HTERT RPE-1 (cell line): ENCODE data around the gene EDAR.

Experiments used
- in situ Hi-C: fragments of 300-500 bp; cut with MboI; formaldehyde crosslinking; loops from 4 replicates; pipeline ENCODE4 v1.14.3; 2020; ENCODE audit warnings: low sequenced_read_pairs

EDAR gene

DNA sequence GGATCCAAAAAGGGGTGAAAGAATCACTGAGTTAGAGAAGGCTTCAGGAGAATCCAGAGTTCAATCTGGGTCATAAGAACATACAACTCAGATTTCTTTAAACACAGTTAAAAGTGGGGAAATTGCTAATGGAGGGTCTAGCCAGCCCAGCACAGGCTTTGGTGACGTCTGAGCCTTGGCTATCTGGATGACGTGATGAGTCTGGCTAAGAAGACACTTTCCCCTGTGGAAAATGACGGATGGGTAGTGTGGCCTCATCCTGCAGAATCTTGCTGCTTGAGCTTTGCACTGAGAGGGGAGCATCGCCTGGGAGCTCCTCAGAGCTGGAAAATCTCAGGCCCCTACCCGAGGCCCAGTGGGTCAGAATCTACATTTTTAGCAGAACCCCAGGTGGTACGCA is 19.2 kb downstream of the EDAR start:
- in situ Hi-C loops, result no loop called here

- in situ Hi-C loops, result no loop called here
These were observed 20.4 kb downstream of the EDAR start for GRCh38 chr2:108968619-108969018.

- in situ Hi-C loops, result no loop called here
These were observed 21.3 kb downstream of the EDAR start for GRCh38 chr2:108967757-108968156.

GRCh38 chr2:108965540-108966289 is 23.3 kb downstream of the EDAR start:
- in situ Hi-C loops, result no loop called here

DNA sequence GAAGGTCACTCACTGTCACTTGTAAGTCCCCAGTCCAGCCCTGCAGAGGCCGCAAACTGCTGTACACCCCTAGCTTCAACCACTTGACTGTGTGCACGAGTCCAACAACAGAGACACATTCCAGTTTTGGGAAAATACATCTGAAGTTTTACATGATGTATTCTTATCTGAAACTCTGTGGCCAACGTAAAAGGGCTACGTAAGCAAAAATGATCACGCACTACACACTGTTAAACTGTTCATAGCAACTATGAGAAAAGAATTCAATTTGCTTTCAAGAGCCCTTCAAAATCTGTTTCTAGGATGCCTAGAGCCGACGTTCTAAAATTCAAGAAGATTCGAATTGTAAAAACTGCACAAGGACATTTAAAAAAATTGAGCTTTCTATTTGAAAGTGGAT is 26.0 kb downstream of the EDAR start:
- in situ Hi-C loops, result no loop called here

DNA sequence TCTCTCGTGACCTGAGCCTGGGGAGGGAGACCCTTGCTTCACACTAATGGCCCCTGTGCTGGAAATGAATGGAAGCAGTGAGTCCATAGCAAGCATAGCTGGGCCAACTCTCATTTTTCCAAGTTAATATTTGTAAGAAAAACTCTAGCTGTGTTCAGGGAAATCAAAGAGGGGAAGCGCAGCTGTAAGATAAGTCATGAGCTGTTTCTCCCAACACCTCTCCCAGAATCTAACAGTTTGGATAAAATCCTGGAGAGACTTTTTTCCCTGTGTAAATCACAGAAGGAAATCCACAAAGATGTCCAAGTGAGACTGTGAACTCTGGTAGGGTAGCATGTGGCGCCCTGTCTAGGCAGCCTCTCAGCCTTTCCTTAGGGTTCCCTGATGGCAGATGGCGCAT is 27.2 kb downstream of the EDAR start:
- in situ Hi-C loops, result no loop called here

DNA sequence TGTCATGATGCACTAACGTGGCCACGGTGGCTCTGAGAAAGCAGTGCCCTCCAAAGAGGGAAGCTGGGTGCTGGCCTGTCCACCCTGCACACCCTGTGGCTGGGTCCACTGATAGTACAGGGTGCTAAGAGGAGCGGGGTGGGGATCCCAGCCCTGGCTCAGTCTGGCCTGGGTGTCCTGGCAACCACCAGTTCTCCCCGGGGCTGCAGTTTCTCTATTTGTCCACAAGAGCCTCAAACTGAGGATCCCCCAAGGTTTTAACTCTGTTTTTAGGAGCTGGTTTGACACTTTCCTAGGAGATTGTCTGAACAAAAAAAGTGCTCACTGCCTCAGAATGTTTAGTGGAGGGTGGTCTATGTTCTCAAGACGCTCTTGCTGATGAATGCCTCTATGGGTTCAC is 29.0 kb downstream of the EDAR start:
- in situ Hi-C loops, result no loop called here

DNA sequence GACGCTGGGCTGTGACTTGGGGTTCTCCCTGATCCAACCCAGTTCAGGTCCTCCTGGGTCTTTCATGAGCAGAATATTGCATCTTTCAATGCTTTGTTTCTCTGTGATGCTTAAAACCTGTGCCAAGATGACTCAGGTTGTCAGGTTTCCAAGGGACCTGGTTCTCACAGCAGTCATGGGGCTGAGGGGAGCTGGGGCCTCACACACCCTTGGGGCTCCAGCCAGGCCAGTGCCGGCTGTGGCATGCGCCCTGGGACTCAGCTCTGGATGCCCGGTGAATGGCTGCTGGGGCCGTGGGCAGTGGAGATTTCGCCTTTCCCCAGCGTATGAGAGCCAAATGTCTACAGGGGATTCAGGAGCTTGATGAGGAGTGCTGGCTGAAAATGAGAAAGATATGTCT is 29.6 kb downstream of the EDAR start:
- in situ Hi-C loops, result no loop called here

DNA sequence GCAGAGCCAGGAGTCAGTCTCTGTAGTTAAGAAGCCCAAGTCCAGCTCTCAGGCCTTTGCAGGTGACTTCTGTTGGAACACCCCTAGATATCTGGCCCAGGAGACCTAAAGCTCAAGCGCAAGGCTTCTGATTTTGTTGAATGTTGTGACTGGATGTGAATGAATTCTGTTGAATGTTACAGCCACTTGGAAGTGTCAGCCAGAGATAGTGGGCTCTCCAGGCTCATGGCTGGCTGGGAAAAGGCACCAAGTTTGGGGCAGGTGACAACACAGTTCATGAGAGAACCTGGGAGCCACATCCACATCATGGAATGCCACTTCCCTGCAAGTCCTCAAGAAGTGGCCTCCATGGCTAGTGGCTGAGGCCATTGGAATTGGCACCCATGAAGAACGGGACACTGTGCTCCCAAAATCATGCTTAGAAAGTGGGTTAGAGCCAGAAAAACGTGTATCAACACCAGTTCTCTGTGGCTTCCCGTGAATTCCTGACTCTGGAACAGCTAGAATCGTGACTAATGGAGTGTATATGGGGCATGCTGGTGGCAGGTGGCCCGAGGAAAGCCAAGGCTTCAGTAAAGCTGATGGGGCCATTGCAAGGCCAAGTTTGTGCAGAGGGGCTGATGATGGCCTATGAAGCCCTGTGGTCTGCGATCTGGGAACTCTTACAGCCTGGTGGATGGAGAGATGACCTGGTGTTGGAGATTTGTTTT is 30.2 kb downstream of the EDAR start:
- in situ Hi-C loops, result no loop called here

DNA sequence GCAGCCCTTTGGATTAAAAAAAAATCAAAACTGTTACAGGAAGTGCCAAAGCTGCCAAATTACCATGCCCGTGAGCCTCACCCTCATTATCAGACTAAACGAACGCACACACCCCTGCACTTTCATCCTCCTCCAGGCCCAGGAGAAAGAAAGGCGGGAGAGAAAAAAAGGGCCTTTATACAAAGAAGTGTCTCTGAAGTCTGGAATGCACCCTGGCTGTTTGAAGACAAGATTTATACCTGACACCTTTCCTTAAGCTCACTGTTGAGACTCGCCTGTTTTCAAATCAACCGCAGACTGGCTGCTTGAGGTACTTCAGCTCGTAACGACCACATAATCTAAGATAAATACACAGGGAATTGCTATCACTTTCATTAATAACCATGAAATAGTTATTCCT is 31.0 kb downstream of the EDAR start:
- in situ Hi-C loops, result no loop called here

DNA sequence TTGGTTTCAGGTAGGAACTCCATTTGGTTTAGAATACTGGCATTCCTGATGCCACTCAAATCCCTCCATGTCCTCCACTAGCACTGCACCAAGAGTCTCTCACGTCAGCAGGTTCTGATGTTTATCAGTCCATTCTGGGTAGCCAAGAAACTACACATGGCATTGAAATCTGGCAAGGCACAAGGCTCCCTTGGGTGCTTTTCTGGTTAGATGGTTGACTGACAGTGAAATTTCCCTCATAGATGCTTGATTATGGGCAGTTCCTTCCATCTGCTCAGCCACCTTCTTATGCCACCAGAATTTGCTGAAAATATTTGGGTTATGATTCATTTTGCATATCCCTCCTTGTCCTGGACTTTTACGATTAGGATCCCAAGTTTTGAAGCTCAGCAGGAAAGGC is 32.6 kb downstream of the EDAR start:
- in situ Hi-C loops, result no loop called here

DNA sequence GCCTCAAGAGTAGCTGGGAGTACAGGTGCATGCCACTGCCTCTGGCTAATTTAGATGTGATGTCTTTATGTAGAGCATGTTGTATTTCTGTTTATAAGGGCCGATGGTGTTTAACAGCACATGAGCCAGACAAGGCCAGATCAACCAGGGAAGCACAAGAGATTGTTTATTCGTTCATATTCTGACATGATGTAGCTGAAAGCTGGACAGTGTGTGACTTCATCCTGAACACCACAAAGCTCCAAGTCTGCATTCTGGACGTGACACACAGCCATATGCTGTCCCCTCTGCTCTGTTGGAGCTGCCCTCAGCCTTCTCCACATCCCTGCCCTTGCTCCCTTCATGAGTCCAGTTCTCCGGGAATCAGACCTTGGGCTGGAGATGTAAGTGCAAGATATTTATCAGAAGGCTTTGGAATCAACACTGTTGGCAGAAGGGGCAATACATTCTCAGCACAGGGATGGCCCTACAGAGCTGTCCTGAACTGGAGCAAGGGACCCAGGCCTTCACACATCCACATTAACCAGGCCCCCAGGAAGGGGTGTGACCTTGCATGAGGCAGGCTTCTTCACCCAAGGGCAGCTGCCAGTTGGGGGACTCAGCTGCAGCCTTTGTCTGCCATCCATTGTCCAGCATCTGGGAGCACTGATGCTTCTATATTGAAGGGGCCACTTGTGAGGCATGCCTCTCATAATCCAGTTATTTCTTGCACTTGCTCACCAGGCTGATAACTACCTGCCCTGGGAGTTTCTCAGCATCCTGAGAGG is 38.5 kb downstream of the EDAR start:
- in situ Hi-C loops, result no loop called here

DNA sequence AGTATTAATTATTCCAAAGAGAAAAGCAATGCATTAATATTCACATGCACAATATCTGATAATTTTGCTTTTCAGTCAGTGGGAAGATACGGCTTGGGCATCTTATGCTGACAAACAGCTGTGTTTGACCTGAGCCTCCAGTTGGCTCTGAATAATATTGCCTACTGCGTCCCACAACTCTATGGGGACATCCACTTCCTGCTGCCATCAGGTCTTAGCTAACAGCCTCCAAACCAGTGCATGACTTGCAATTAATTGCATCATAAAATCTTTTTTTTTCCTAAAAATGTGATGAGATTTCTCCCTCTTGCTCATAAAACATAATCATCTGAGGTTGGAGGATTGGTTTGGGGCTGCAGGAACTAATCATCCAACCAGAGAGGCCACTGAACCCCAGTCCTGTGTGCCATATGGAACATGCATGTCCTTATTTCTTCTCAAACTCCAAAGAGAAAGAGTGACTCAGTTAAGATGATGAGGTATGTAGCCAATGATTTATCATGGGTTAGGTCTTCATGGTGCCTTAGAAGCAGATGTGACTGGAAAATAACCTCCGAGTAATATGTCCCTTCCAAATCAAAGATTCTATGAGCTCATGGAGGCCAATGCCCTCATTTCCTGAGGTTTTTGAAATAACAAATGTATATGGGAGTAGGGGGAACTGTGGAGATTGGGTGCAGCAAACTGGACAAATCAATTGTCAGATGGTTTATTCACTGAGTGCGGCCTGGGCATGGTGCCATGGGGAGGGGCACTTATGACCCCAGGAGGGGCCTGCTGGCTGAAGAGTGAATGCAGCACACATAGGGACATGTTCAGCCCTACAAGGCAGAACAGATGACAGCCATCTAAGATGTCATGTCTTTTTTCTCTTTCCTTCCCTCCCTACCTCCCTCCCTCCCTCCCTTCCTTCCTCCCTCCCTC is 39.4 kb downstream of the EDAR start:
- in situ Hi-C loops, result no loop called here

DNA sequence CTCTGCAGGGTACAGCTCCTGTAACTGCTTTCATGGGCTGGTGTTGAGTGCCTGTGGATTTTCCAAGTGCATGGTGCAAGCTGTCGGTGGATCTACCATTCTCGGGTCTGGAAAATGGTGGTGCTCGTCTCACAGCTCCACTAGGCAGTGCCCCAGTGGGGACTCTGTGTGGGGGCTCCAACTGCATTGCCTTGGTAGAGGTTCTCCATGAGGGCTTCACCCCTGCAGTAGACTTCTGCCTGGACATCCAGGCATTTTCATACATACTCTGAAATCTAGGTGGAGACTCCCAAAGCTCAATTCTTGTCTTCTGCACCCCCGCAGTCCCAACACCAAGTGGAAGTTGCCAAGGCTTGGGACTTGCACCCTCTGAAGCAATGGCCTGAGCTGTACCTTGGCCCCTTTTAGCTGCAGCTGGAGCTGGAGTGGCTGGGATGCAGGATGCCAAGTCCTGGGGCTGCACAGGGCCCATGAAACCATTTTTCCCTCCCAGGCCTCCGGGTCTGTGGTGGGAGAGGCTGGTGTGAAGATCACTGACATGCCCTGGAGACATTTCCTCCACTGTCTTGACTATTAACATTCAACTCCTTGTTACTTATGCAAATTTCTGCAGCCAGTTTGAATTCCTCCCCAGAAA is 41.6 kb downstream of the EDAR start:
- in situ Hi-C loops, result no loop called here

- in situ Hi-C loops, result no loop called here
These were observed 42.6 kb downstream of the EDAR start for GRCh38 chr2:108946442-108946841.

DNA sequence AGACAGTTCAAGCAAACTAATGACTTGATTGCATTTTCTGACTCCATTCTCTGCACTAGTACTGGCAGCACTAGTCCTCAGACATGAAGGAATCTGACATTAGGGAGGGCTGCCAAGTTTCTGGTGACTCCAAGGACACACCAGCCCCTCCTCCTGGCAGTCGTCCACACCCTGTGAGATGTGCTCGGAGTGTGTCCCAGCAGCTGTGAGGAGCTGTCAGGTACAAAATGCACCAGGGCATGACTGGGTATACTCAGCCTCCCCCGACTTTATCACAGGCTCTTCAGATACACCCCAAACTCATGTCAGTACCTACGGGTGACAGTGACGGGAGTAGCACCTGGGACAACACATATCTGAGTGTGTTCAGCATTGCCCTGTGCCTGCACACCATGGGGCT is 43.1 kb downstream of the EDAR start:
- in situ Hi-C loops, result no loop called here

- in situ Hi-C loops, result no loop called here
These were observed 44.3 kb downstream of the EDAR start for GRCh38 chr2:108944601-108945331.

- in situ Hi-C loops, result no loop called here
These were observed 45.3 kb downstream of the EDAR start for GRCh38 chr2:108943751-108944150.

DNA sequence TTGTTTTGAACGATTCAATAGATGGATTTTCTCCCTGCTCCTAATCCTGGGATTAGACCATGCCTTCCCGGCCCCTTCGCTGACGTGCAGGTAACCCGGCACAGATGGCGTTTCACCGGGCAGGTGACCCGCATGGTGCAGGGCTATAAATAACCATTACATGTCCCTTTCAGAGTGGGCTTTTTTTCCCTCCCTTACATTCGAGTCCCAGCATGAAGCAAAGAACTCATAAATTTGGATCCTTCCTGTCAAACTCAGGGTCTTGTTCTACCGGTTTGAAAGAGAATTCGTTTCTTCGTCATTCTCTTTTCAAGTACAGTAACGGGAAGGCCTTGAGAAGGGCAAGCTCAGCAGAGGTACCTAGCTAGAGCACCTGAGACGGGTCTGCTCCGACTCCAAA is 46.1 kb downstream of the EDAR start:
- in situ Hi-C loops, result no loop called here
